ENCODE data around the gene KCNJ1. TPM values are rescaled to one million over a fixed set of nuclear protein-coding genes. Genes with fewer than 3 reads are reported as not detected.

The KCNJ1 gene
- total RNA-seq, 1 donor from 2014 or later, result 0.27 TPM

- DNase-seq (ENCODE audit: extremely low spot score, unreplicated experiment), result no peak
- no peak for TF ChIP-seq CTCF (conservative IDR thresholded peaks at IDR 0.05)
- H3K36me3 Mint-ChIP-seq, result no peaks in the 10 kb centered on the region
- H3K4me3 Mint-ChIP-seq, result peak overlapping the region; percentile 34
- H3K4me1 Mint-ChIP-seq (ENCODE audit: unreplicated experiment), result peaks cover 15% of the 10 kb centered on the region
- H3K27ac Mint-ChIP-seq, result no peak overlapping the region
- H3K27me3 Mint-ChIP-seq, result peaks cover 39% of the 10 kb centered on the region
- H3K9me3 Mint-ChIP-seq, result peaks cover 4% of the 10 kb centered on the region
These were observed 31.2 kb downstream of the KCNJ1 start for GRCh38 chr11:128835741-128836430.

- no peak for TF ChIP-seq CTCF (conservative IDR thresholded peaks at IDR 0.05)
- Mint-ChIP-seq H3K27ac (no peak overlapping the region), H3K27me3 (peaks cover 38% of the 10 kb centered on the region), H3K36me3 (no peaks in the 10 kb centered on the region), H3K9me3 (peaks cover 4% of the 10 kb centered on the region), H3K4me1 (ENCODE audit: unreplicated experiment) (peaks cover 18% of the 10 kb centered on the region), H3K4me3 (no peak overlapping the region)
- DNase-seq (ENCODE audit: extremely low spot score, unreplicated experiment), result no peak
These were observed 32.9 kb downstream of the KCNJ1 start for GRCh38 chr11:128834157-128834556.

- Mint-ChIP-seq H3K27ac (no peak overlapping the region), H3K9me3 (peaks cover 4% of the 10 kb centered on the region), H3K4me1 (ENCODE audit: unreplicated experiment) (peaks cover 18% of the 10 kb centered on the region), H3K27me3 (peaks cover 31% of the 10 kb centered on the region), H3K4me3 (no peak overlapping the region), H3K36me3 (no peaks in the 10 kb centered on the region)
- no peak for TF ChIP-seq CTCF (conservative IDR thresholded peaks at IDR 0.05)
- no peak for DNase-seq (ENCODE audit: extremely low spot score, unreplicated experiment)
These were observed 35.0 kb downstream of the KCNJ1 start for GRCh38 chr11:128832121-128832497.

GRCh38 chr11:128831174-128832120 is 35.6 kb downstream of the KCNJ1 start:
- no peak overlapping the region for H3K4me3 Mint-ChIP-seq
- peaks cover 33% of the 10 kb centered on the region for H3K27me3 Mint-ChIP-seq
- DNase-seq (ENCODE audit: extremely low spot score, unreplicated experiment), result peak; percentile 84
- no peaks in the 10 kb centered on the region for H3K36me3 Mint-ChIP-seq
- H3K27ac Mint-ChIP-seq, result no peak overlapping the region
- peaks cover 18% of the 10 kb centered on the region for H3K4me1 Mint-ChIP-seq (ENCODE audit: unreplicated experiment)
- peaks cover 4% of the 10 kb centered on the region for H3K9me3 Mint-ChIP-seq
- TF ChIP-seq CTCF (conservative IDR thresholded peaks at IDR 0.05), result peak; percentile 96

GRCh38 chr11:128830290-128831173 is 36.6 kb downstream of the KCNJ1 start:
- no peak for TF ChIP-seq CTCF (conservative IDR thresholded peaks at IDR 0.05)
- no peak for DNase-seq (ENCODE audit: extremely low spot score, unreplicated experiment)
- Mint-ChIP-seq H3K4me3 (no peak overlapping the region), H3K9me3 (no peaks in the 10 kb centered on the region), H3K4me1 (ENCODE audit: unreplicated experiment) (peaks cover 10% of the 10 kb centered on the region), H3K27me3 (peaks cover 33% of the 10 kb centered on the region), H3K36me3 (no peaks in the 10 kb centered on the region), H3K27ac (no peak overlapping the region)

Measured in type B pancreatic cell (in vitro differentiated cells).